C4-2B (cell line): ENCODE data around the gene MED12.

Experiments
- CTCF ChIP-seq: fragments of 450-650 bp; conservative IDR thresholded peaks from 2 replicates; pipeline ENCODE4 v1.5.1; 2017; ENCODE audit warnings: mild to moderate bottlenecking
- ZFX ChIP-seq: fragments of 450-650 bp; IDR thresholded peaks from 2 replicates; pipeline ENCODE4 v1.6.1; 2017

DNA sequence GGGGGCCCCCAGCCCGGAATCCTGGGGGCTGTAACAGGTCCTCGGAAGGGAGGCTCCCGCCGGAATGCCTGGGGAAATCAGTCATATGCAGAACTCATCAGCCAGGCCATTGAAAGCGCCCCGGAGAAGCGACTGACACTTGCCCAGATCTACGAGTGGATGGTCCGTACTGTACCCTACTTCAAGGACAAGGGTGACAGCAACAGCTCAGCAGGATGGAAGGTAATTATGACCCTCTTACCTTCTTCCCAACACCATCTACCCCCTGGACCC, 21.7 kb upstream of the MED12 start:
- no peak for TF ChIP-seq CTCF
- no peak for TF ChIP-seq ZFX
